GM21515 (cell line): Measurements from ENCODE around the gene COL4A1.

Source experiments
- ATAC-seq: cut with Tn5 transposase; IDR thresholded peaks from one replicate; pipeline ENCODE4 v1.9.1; 2021; ENCODE audit not compliant: unreplicated experiment

The COL4A1 gene

GRCh38 chr13:110262082-110262436, 44.9 kb downstream of the COL4A1 start:
- no peak for ATAC-seq

- ATAC-seq, result no peak
These were observed 45.5 kb downstream of the COL4A1 start for GRCh38 chr13:110261166-110262081.

GRCh38 chr13:110259651-110260050, 47.3 kb downstream of the COL4A1 start:
- no peak for ATAC-seq

- no peak for ATAC-seq
These were observed 47.9 kb downstream of the COL4A1 start for GRCh38 chr13:110258876-110259631.

- ATAC-seq, result no peak
These were observed 49.5 kb downstream of the COL4A1 start for GRCh38 chr13:110257408-110257807.

GRCh38 chr13:110256126-110256905, 50.6 kb downstream of the COL4A1 start:
- ATAC-seq, result no peak

- no peak for ATAC-seq
These were observed 52.0 kb downstream of the COL4A1 start for GRCh38 chr13:110254751-110255553.

GRCh38 chr13:110254151-110254679, 52.7 kb downstream of the COL4A1 start:
- no peak for ATAC-seq

GRCh38 chr13:110251193-110251819, 55.7 kb downstream of the COL4A1 start:
- no peak for ATAC-seq

- no peak for ATAC-seq
These were observed 56.6 kb downstream of the COL4A1 start for GRCh38 chr13:110250258-110250891.

- ATAC-seq, result no peak
These were observed 57.6 kb downstream of the COL4A1 start for GRCh38 chr13:110249326-110249725.

- ATAC-seq, result no peak
These were observed 58.4 kb downstream of the COL4A1 start for GRCh38 chr13:110248449-110249143.

- ATAC-seq, result no peak
These were observed 60.4 kb downstream of the COL4A1 start for GRCh38 chr13:110246530-110246929.

GRCh38 chr13:110245416-110245899, 61.5 kb downstream of the COL4A1 start:
- no peak for ATAC-seq

GRCh38 chr13:110244976-110245375, 62.0 kb downstream of the COL4A1 start:
- ATAC-seq, result no peak

- no peak for ATAC-seq
These were observed 62.7 kb downstream of the COL4A1 start for GRCh38 chr13:110244071-110244830.

- no peak for ATAC-seq
These were observed 64.3 kb downstream of the COL4A1 start for GRCh38 chr13:110242615-110243014.

GRCh38 chr13:110240943-110241342, 66.0 kb downstream of the COL4A1 start:
- ATAC-seq, result no peak
